GM21825 (cell line): ENCODE measurements around the gene NEDD9.

ENCODE experiments used
- ATAC-seq: cut with Tn5 transposase; IDR thresholded peaks from one replicate; pipeline ENCODE4 v1.9.1; 2021; ENCODE audit warnings: mild to moderate bottlenecking, moderate library complexity; ENCODE audit not compliant: unreplicated experiment

The NEDD9 gene

DNA sequence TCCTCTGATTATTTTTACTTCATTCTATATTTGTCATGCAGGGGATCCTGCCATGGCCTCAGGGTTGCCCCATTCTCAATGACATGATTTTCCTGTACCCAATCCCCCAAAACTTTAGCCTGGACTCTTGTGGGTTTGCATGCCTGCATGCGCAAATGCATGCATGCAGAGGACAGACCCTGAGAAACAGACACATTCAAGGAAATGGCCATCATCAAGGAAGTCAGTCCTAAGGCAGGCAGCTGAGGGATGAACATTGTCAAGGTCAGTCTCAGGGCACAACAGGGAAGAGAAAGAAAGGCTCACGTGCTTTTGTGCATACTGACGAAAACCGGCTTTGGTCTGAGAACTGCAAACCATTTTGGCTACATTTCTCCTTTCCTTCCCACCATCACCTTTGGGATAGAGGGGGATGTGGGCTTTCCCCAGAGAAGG, 13.1 kb downstream of the NEDD9 start:
- ATAC-seq = no peak

DNA sequence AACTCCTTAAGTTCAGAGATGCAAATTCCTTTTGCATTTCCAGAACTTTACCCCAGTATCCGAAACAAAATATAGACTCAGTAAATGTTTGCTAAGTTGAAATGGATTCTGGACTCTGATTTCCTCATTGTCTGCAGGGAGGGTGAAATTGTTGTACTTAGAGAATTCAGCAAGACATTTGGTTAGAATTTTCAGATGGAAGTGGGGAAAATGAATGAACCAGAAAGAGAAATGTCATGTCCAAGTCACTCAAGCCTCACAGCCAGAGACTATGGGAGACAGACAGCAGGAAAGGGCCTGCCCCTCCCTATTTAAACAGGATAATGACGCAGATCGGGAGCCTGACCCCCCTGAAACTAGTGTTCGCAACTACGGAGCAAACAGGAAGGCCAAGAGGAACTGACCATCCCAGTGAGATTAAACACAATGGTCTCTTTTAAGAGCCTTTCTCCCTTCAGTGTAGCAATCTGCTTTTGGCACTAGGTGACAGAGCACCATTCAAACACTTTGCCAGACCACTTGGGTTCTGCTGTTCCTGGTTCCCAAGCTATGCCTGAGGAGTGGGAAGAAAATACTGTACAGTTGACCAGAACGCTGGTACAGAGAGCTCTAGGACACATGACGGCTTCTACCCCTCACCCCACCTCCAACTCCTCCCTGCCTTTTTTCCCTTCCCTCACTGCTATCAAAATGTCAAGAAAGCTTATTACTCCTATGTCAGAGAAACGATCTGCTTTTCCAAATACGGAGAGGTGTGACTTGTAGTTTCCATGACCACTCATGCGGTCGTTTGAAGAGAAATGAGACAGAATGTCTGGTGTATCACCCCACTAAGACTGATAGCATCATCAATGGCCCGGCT, 13.7 kb downstream of the NEDD9 start:
- no peak for ATAC-seq

DNA sequence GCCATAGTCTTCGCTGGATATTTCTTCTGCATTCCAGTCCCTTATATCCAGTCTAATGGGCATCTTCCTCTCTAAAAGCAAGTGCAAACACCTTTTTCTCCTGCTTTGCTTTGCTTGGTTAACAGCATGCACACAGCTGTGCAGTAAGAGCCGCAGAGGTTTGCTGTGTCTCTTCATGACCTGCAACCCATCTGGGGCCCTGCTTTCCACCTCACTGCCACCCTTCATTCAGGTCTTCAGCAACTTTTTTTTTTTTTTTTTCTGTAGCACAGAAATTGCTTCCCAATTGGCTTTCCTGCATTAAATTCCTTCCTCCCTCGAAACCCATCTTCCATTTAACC, 14.4 kb downstream of the NEDD9 start:
- no peak for ATAC-seq

DNA sequence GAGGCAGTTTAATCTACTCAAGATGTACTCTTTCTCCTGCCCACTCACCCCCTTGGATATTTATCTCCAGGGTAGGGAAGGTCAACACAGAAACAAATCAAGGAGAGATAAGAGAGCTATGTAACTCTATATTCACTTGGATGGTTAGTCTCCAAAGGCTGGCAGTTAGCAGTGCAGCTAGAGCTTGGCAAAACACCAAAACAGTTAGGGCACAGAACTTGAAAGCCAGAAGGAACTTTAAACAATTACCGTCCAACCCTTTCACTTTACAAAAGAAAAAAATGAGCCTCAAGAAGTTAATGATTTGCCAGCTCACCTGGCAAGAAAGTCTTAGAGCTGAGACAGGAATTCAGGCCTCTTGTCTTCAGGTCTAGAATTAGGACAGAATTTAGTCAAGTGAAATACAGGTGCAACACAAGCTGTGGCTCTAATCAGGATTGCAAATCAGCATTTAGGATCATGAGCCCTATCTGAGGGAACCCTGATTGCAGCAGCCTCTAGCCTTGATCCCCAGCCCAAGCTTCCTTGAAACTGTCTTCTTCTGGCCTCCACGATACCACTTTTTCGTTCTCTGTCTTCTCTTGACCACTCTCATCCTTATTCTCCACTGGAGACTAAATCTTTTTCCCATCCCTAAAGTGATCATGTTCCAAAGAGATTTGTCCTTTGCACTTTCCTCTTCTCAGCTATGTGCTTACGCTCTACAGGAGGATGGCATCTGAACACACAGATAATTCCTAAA, 14.9 kb downstream of the NEDD9 start:
- peak; percentile 59 for ATAC-seq

DNA sequence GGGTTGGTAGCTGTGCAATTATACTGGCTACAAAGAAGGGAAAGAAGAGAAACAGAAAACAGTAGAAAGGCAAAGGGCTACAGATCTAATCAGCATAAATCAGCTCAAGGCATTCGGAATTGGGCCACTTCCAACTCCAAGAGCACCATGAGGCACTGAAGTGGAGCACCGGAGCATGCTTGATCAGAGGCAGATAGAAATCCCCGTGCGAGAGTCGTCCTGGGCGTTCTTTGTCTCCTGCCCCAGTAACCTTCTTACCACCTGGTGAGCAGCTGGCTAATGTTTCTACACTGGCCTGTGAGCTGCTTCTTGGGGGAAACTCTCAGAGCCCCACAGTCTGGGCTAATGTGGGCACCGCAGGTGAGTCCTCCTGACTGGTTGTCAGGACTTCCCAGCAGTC, 16.7 kb downstream of the NEDD9 start:
- ATAC-seq = no peak

DNA sequence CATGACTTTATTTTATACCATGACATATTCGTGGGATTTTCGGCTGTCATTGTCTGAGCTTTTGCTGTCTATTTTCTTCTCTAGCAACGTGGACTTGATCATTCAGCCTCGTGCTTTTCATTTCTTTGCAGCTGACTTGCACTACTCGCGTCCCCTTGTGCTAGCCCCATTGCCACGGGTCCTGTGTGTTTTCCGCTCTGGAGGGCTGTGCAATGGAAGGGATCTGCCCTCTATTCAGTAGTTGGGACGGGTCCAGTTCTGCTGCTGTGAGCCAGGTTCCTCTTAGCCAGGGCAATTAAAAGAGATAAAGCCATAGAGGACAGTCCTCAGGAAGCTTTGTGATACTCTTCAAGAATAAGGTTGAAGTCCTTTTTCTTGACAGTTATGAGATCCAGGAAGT, 17.6 kb downstream of the NEDD9 start:
- no peak for ATAC-seq

DNA sequence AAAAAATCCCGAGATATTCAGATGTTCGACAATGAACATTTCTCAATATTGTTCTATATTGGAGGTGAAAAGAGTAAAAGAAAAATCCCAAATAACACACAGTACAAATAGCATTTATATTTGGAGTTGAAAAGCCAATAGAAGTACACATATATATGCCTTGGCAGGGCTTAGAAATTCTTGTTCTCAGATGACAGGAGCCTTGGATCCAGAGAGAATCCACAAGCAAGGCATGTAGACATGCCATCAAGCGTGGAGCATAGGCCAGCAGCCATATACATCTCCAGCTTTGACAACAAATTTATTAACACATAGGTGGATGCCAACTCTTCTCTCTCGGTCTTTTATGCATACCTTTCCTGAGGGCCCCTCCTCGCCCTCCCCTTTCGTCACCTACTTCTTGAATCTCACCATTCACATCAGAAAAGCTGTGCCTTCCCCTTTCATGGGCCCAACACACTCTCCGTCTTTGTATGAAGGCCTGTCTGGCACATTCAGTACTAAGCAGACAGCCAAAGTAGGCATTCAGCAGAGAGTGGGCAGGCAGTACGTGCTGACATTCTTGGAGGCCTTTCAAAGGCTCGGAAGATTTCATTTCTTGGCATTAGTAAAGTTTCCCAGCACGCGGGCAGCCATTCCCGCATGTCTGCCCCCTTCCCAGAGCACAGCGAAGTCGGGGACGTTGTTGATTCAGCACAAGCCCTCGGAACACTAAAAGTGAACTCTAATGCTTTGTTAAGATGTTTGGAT, 18.2 kb downstream of the NEDD9 start:
- ATAC-seq = no peak

DNA sequence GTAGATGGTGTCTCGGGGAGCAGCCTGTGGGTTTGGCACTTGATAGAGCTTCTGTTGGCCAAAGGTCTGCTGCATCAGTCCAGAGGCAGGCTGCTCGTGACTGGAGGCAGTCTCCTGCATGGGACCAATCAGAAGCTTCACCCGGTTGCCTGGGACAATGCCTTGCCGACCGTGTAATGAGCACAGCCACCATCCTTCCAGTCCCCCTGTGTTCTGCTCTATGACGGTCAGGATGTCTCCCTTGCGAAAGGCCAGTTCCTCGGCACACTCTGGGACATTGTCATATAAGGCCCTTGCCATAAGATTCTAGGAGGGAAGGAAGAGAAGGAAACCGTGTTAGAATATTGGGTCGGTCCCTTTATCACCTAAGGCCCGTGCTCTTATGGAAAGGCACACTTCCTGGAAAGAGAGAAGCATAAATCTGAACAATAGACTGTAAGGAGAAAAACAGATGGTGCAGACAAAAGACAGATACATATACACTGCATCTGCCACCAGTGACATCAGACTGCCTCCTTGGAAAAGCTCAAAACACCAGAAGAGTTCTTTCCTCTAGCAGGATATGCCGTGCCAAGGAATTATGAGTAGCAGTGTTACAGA, 18.9 kb downstream of the NEDD9 start:
- ATAC-seq = no peak

DNA sequence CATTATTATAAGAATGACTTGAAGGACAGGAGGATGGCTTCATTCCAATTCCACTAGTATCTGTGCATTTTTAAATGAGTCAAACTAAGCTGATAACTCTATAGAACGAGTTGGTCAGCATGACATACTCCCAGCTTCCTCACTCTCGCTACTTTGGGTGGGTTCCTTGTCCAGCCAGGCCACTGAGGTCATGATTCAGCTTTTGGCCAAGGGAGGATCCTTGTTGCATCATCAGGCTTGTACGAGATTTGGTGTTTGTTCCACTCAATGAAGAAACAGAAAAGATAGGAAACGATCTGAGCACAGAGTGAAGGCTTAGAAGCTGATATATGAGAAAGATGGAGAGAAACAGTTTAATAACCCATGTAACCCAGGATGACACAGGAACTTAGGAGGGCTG, 19.8 kb downstream of the NEDD9 start:
- no peak for ATAC-seq

DNA sequence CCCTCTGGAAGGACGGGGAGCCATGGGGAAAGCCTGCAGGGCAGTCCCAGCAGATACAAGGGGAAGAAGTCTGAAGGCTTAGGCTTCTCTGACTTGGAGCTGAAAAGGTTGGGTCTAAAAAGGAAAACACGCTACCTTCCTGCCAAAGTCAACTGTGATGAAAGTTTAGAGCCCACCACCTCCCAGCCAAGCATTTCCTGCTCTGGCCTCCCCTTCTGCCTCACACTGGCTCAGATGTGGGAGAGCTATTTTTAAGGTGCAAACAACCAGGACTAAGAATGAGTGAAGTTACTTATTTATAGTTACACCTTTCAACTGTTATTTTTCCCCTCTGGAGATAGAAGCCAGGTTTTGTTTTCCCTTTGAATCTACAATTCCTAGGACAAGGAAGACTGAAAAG, 21.2 kb downstream of the NEDD9 start:
- no peak for ATAC-seq

DNA sequence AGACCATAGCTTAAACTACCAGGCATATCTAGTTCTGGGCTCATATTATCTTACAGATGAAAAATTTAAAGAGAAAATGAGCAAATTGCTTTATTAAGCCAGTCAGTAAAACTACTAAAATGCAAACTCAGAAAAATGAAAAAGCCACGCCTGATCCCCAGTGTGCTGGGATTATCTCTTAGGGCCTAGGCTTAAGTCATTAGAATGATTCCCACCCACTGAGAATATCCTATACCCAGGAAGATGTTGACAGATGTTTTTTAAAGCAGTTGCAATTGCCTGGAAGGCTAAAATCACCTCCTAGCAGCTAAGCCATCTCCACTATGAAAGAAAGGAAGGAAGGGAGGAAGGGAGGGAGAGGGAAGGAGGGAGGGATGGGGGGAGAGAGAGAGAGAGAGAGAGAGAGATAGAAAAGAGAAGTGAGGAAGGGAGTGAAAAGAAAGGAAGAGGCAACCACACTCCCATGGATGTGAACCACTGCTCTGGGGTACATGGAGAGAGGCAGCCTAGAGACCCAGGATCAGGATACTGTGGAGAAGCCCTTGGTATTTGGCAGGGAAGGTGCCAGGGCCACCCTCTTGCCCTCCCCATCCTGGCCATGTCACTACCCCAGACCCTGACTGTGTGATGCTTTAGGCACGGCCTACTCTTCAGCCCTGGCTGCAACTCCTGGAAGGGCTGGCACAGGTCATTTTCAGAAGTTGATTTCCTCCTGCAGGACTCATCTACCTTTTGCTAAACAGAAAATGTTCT, 21.9 kb downstream of the NEDD9 start:
- no peak for ATAC-seq

DNA sequence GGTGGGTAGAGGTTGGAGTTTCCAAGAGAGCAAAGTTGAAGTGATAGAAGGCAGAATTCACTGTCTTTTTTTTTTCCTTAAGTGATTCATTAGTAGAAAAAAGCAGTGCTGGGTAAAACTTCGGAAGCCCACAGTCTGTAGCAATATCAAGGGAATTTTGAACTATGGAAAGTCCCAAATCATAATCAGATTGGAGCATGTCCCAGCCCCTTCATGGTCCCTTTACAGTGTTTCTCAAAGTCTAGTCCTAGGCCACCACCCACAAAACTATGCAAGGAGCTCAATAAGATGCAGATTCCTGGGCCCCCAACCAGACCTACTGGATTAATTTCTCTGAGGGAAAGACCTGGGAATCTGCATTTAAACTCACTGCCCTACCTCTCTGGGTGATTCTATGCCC, 22.6 kb downstream of the NEDD9 start:
- no peak for ATAC-seq

DNA sequence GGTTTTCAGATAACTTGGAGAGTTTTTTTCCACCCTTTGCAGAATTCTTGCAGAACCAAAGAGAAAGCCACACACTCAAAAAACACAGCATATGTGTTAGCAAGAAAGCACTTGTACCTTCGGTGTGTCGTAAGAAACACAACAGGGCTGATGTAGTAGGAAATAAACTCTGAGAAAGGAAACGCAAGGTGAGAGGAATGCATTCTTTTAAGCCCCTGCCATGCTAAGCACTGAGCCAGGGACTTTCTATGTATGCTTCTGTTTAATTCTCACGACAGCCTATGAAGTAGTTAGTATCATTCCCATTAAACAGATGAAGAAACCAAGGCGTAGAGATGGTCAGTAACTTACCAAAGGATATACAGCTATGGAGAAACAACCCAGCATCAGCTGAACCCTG, 23.1 kb downstream of the NEDD9 start:
- ATAC-seq = no peak

DNA sequence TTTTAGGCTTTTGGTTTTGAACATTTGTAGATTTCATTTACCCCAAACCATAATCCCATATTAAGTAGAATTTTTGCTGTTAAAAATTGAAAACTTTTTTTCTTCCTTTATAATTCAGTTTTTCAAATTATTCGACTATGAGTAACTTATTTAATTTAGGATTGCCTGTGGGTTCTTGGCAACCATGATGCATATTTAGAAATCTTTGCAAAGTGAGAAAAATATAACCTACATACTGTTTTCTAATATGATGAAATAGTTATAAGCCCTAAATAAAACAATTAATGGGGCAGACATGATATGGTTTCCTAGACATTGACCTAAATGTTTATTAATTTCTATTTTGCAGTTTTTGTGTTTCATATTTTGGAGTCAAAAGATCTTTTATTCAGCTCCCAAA, 23.6 kb downstream of the NEDD9 start:
- ATAC-seq = no peak

DNA sequence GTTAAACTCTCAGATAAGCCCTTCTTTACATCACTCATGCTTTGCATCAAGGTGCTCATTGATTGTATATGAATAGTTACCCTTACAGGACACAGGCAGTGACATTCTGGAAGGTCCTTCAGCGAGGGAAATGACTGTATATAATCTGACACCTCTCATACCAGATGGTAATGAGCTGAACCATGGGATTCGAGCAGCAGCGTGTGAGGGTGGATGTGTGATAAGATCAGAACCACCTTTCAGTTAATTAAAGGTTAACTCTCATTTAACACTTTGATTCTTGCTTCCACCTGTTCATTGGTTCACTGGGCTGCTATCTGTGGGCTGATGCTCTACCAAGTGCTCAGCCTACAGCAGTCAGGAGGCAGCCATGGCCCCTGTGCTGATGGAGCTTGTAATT, 24.2 kb downstream of the NEDD9 start:
- no peak for ATAC-seq

DNA sequence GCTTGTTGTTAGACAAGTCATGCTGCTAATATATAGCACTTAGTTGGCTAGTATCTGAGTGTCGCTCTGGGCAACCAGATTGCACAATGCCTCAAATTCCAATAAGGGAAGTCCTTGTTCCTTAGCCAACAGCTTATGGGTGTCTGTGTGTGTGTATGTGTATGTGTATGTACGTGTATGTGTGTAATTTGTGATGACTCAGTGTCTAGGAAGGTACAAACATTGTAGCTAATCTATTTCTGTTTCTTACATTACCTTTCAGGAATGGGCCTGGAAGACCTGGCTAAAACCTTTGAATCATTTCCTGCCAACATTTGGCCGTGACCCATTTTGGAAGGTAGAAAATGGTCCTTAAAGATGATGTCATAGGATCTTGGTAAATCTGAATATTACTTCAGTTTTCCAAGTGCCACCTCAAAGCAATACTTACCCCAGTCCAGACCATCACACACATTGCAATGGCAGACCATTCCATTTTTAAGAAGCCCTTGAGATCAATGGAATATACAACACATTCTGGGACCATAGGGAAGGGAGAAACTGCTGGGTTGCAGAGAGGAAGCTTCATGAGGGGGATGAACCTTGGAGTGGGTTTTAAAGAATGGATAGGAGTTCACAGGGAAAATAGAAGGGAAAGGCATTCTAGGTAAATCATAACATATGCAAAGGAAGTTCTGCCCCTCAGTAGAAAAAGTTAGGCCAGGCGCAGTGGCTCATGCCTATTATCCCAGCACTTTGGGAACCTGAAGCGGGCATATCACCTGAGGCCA, 25.1 kb downstream of the NEDD9 start:
- no peak for ATAC-seq

DNA sequence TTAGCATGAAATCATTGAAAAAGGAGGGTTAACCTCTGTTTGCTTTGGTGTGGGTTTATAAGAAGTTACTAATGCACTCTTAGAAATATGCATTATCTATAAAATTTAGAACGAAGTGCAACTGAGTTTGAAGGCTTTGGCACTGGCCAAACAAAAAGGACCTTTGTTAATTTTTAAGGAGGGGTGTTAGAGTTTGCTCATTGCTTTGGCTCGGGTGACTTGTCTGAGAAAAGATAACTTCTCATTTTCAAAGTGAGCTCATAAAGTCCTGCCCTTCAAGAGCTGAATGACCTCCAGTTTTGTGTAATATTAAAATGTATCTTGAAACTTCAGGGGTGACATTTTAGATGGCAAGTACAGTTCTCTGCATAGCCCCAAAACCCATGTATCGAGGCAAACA, 25.9 kb downstream of the NEDD9 start:
- no peak for ATAC-seq

DNA sequence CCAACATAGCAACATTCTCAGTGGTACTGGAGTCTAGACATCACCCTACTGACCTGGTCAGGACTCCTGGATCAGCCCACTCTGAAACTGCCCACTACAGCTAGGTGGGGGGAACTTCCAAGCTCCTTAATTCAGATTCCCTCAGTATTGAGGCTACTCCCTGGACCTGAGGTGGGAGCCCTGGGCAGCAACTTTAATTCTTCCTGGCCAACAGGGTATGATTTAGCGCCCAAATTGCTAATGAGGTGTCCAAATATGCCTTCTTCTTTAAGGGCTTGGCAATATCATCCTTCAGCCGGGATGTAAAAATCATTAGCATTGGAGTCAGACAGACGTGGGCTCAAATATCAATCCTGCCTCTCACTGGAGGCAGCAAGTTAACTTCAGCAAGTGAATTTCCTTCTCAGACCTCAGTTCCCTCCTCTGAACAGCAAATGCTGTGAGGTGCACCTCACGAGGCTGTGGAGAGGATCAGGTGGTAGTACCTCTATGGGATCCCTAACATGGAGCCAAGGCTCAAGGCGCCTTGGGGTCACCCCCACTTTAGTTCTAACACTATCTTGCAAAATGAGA, 27.6 kb downstream of the NEDD9 start:
- ATAC-seq = no peak

DNA sequence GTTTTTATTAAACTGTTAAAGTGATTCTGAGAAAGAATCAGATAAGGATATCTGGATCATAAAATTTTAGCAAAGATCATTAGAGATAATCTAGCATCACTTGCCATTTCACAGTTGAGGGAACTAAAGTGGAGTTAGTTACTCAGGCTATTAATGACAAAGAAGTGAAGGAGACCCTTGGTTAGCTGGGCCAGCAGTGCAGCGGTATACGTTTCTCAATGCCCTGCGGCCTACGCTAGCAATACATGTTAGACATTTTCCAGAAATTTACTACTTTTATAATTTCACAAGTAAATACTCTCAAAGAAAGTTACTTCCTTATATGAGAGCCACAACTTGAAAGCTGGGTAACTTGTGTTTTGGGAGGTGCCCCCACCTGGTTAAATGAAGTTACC, 28.5 kb downstream of the NEDD9 start:
- no peak for ATAC-seq
